Measurements from ENCODE around the gene PLEKHM3. TPM values are rescaled to one million over a fixed set of nuclear protein-coding genes. Genes with fewer than 3 reads are reported as not detected.

PLEKHM3 gene
- total RNA-seq, 1 donor from 2014 or later = 5.7 TPM

- intact Hi-C loops (cut with micrococcal nuclease) = loop anchor here (1.0 kb wide), 1 partner anchor 146 kb away; the partner anchor contains the start of gene METTL21A
These were observed 253.9 kb downstream of the PLEKHM3 start for GRCh38 chr2:207771421-207771820.

Other genes with a start within 250 kb of the PLEKHM3 start
- not detected in 2 replicates for gene CRYGD, start 99.0 kb upstream of the PLEKHM3 start, total RNA-seq
- gene CRYGC, start 104.3 kb upstream of the PLEKHM3 start, total RNA-seq = not detected in 2 replicates
- not detected in 2 replicates for gene CRYGB, start 120.6 kb upstream of the PLEKHM3 start, total RNA-seq
- gene CRYGA, start 138.1 kb upstream of the PLEKHM3 start, total RNA-seq = not detected in 2 replicates
- not detected in 2 replicates for gene C2orf80, start 164.5 kb upstream of the PLEKHM3 start, total RNA-seq
- gene IDH1, start 229.5 kb upstream of the PLEKHM3 start, total RNA-seq = 27.2 and 34.6 TPM in 2 replicates
- 39.0 and 41.6 TPM in 2 replicates for gene PIKFYVE, start 240.7 kb upstream of the PLEKHM3 start, total RNA-seq

Data from T-helper 2 cell treated with Interferon-gamma antibody and Interleukin-4, amounts not matched to agents 100 ng/mL and 5 ng/mL, for 36 hours (primary cell).